SHP77 treated with DMSO at 0.1 percent for 48 hours (cell line): ENCODE measurements around the gene ADCK1.
"Not testable (repeated sequence)": the region's sequence is repeated elsewhere in the genome, so short reads cannot be mapped to it uniquely, and the experiment has no call there.

Source experiments
- DNase-seq: peaks from one replicate; lab custom pipeline; 2025; lab: John Stamatoyannopoulos, UW

ADCK1 gene

GRCh38 chr14:77866932-77867331 lies 67.0 kb downstream of the ADCK1 start:
- DNase-seq = no peak

GRCh38 chr14:77867476-77867875 lies 67.6 kb downstream of the ADCK1 start:
- DNase-seq = no peak

GRCh38 chr14:77868552-77869285 lies 68.8 kb downstream of the ADCK1 start:
- no peak for DNase-seq

- no peak for DNase-seq
Measured at GRCh38 chr14:77869340-77869739, 69.4 kb downstream of the ADCK1 start.

GRCh38 chr14:77870646-77871045 lies 70.7 kb downstream of the ADCK1 start:
- no peak for DNase-seq

- no peak for DNase-seq
Measured at GRCh38 chr14:77872152-77872551, 72.2 kb downstream of the ADCK1 start.

GRCh38 chr14:77872983-77873382 lies 73.1 kb downstream of the ADCK1 start:
- DNase-seq = no peak

GRCh38 chr14:77878783-77879182 lies 78.9 kb downstream of the ADCK1 start:
- no peak for DNase-seq

- no peak for DNase-seq
Measured at GRCh38 chr14:77880056-77880455, 80.1 kb downstream of the ADCK1 start.

- DNase-seq = peak; percentile 38
Measured at GRCh38 chr14:77882098-77882497, 82.2 kb downstream of the ADCK1 start.

GRCh38 chr14:77882636-77883035 lies 82.7 kb downstream of the ADCK1 start:
- no peak for DNase-seq

GRCh38 chr14:77883131-77883846 lies 83.4 kb downstream of the ADCK1 start:
- DNase-seq = no peak

GRCh38 chr14:77883847-77884238 lies 83.9 kb downstream of the ADCK1 start:
- DNase-seq = no peak

GRCh38 chr14:77885367-77885766 lies 85.5 kb downstream of the ADCK1 start:
- DNase-seq = no peak

- DNase-seq = no peak
Measured at GRCh38 chr14:77886010-77886409, 86.1 kb downstream of the ADCK1 start.

- not testable (repeated sequence) for DNase-seq
Measured at GRCh38 chr14:77888903-77889302, 89.0 kb downstream of the ADCK1 start.

GRCh38 chr14:77889971-77890442 lies 90.1 kb downstream of the ADCK1 start:
- no peak for DNase-seq

GRCh38 chr14:77890873-77891272 lies 91.0 kb downstream of the ADCK1 start:
- DNase-seq = no peak

- DNase-seq = no peak
Measured at GRCh38 chr14:77892381-77892871, 92.5 kb downstream of the ADCK1 start.

GRCh38 chr14:77892890-77893484 lies 93.1 kb downstream of the ADCK1 start:
- DNase-seq = no peak

GRCh38 chr14:77897374-77897773 lies 97.5 kb downstream of the ADCK1 start:
- DNase-seq = no peak

- DNase-seq = no peak
Measured at GRCh38 chr14:77902811-77903210, 102.9 kb downstream of the ADCK1 start.

GRCh38 chr14:77903221-77903620 lies 103.3 kb downstream of the ADCK1 start:
- DNase-seq = no peak
